Measurements from ENCODE around the gene SMARCA1. TPM values are rescaled to one million over a fixed set of nuclear protein-coding genes. Genes with fewer than 3 reads are reported as not detected.
A peak's percentile ranks its signal among the peaks of the same experiment; 100 is the strongest.

The SMARCA1 gene
- total RNA-seq, 1 donor from 2014 or later = not detected

- Mint-ChIP-seq H3K27ac (no peak overlapping the region), H3K4me3 (peak overlapping the region; percentile 73), H3K9me3 (no peaks in the 10 kb centered on the region), H3K4me1 (ENCODE audit: low read depth) (no peaks in the 10 kb centered on the region), H3K27me3 (ENCODE audit: insufficient read depth) (peaks cover 26% of the 10 kb centered on the region), H3K36me3 (ENCODE audit: low read depth) (no peaks in the 10 kb centered on the region)
- DNase-seq (ENCODE audit: low spot score) = no peak
- intact Hi-C loops (cut with micrococcal nuclease) = no loop called here
Measured at GRCh38 chrX:129524250-129524850, 1.1 kb upstream of the SMARCA1 start.

GRCh38 chrX:129522184-129523078 lies 859 bp downstream of the SMARCA1 start:
- H3K27ac Mint-ChIP-seq = no peak overlapping the region
- H3K27me3 Mint-ChIP-seq (ENCODE audit: insufficient read depth) = peaks cover 26% of the 10 kb centered on the region
- no peaks in the 10 kb centered on the region for H3K9me3 Mint-ChIP-seq
- H3K36me3 Mint-ChIP-seq (ENCODE audit: low read depth) = no peaks in the 10 kb centered on the region
- H3K4me1 Mint-ChIP-seq (ENCODE audit: low read depth) = no peaks in the 10 kb centered on the region
- no peak for DNase-seq (ENCODE audit: low spot score)
- intact Hi-C loops (cut with micrococcal nuclease) = no loop called here
- H3K4me3 Mint-ChIP-seq = peak overlapping the region; percentile 75

- no peak for DNase-seq (ENCODE audit: low spot score)
- Mint-ChIP-seq H3K4me3 (no peak overlapping the region), H3K27ac (no peak overlapping the region), H3K4me1 (ENCODE audit: low read depth) (no peaks in the 10 kb centered on the region), H3K9me3 (no peaks in the 10 kb centered on the region), H3K27me3 (ENCODE audit: insufficient read depth) (peaks cover 22% of the 10 kb centered on the region), H3K36me3 (ENCODE audit: low read depth) (no peaks in the 10 kb centered on the region)
- intact Hi-C loops (cut with micrococcal nuclease) = no loop called here
Measured at GRCh38 chrX:129520151-129520550, 3.1 kb downstream of the SMARCA1 start.

DNA sequence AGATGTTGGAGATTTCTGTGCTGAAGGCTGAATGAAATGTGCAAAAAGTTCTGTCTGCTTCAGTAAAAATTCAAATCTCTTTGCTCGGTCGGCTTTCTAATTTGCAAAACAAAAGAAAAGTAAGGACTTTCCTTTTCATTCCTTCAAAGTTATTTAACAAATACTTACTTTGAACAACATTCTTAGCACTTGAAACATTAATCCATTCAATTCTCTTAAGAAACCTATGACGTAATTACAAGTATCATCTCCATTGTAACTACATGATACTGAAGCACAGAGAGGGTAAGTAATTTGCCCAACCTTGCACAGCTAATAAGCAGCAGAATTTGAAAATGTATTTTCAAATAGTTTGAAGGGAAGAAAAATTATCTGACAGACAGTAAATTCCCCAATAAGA lies 6.9 kb downstream of the SMARCA1 start:
- no peak overlapping the region for H3K4me3 Mint-ChIP-seq
- no peaks in the 10 kb centered on the region for H3K9me3 Mint-ChIP-seq

DNA sequence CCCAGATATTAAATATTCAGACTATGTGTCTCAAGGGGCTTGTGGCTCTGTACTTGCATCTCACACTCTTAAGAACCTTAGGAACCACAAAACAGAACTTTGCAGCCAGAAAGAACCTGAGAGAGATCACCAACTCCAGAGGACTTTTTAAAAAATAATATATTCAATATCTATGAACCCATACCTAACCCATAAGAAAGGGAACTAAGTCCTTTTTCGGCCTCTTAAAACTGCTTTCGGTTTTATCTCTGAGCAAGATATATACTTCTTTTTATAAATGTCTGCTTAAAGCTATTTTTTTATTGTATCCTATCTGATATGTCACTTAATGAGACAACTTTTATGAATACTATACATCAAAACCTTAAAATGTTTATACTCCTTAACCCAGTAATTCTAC lies 10.9 kb downstream of the SMARCA1 start:
- no peak for DNase-seq (ENCODE audit: low spot score)
- no peak overlapping the region for H3K27ac Mint-ChIP-seq
- intact Hi-C loops (cut with micrococcal nuclease) = no loop called here
- no peaks in the 10 kb centered on the region for H3K9me3 Mint-ChIP-seq
- no peaks in the 10 kb centered on the region for H3K36me3 Mint-ChIP-seq (ENCODE audit: low read depth)
- H3K27me3 Mint-ChIP-seq (ENCODE audit: insufficient read depth) = no peaks in the 10 kb centered on the region
- no peaks in the 10 kb centered on the region for H3K4me1 Mint-ChIP-seq (ENCODE audit: low read depth)
- no peak overlapping the region for H3K4me3 Mint-ChIP-seq

More for the DNA sequence above, 6.9 kb downstream of the SMARCA1 start:
- no peaks in the 10 kb centered on the region for H3K36me3 Mint-ChIP-seq (ENCODE audit: low read depth)
- DNase-seq (ENCODE audit: low spot score) = no peak
- H3K27ac Mint-ChIP-seq = no peak overlapping the region
- intact Hi-C loops (cut with micrococcal nuclease) = no loop called here
- peaks cover 3% of the 10 kb centered on the region for H3K27me3 Mint-ChIP-seq (ENCODE audit: insufficient read depth)
- H3K4me1 Mint-ChIP-seq (ENCODE audit: low read depth) = no peaks in the 10 kb centered on the region

DNA sequence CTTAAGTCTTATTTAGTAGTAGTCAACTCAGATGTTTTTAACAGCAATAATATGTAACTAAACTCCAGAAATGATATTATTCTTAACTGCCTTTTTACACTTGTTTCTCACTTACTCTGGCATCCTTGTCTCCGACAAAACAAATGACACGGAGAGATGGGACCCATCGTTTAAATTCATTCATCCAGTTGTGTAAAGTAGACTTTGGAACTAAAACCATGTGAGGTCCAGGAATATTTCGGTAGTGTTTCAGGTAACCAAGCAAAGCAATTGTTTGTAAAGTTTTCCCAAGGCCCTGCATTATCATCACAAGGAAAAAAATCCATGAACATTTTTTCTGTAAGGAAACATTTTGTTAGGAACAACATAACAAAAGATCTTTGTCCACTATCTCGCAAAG lies 11.6 kb downstream of the SMARCA1 start:
- Mint-ChIP-seq H3K27ac (no peak overlapping the region), H3K36me3 (ENCODE audit: low read depth) (no peaks in the 10 kb centered on the region), H3K4me1 (ENCODE audit: low read depth) (no peaks in the 10 kb centered on the region), H3K9me3 (no peaks in the 10 kb centered on the region), H3K27me3 (ENCODE audit: insufficient read depth) (no peaks in the 10 kb centered on the region), H3K4me3 (no peak overlapping the region)
- DNase-seq (ENCODE audit: low spot score) = no peak
- intact Hi-C loops (cut with micrococcal nuclease) = no loop called here

- H3K36me3 Mint-ChIP-seq (ENCODE audit: low read depth) = no peaks in the 10 kb centered on the region
- no peak for DNase-seq (ENCODE audit: low spot score)
- H3K9me3 Mint-ChIP-seq = no peaks in the 10 kb centered on the region
- intact Hi-C loops (cut with micrococcal nuclease) = no loop called here
- no peaks in the 10 kb centered on the region for H3K27me3 Mint-ChIP-seq (ENCODE audit: insufficient read depth)
- H3K4me3 Mint-ChIP-seq = no peak overlapping the region
- H3K4me1 Mint-ChIP-seq (ENCODE audit: low read depth) = no peaks in the 10 kb centered on the region
- no peak overlapping the region for H3K27ac Mint-ChIP-seq
Measured at GRCh38 chrX:129510331-129510730, 13.0 kb downstream of the SMARCA1 start.

DNA sequence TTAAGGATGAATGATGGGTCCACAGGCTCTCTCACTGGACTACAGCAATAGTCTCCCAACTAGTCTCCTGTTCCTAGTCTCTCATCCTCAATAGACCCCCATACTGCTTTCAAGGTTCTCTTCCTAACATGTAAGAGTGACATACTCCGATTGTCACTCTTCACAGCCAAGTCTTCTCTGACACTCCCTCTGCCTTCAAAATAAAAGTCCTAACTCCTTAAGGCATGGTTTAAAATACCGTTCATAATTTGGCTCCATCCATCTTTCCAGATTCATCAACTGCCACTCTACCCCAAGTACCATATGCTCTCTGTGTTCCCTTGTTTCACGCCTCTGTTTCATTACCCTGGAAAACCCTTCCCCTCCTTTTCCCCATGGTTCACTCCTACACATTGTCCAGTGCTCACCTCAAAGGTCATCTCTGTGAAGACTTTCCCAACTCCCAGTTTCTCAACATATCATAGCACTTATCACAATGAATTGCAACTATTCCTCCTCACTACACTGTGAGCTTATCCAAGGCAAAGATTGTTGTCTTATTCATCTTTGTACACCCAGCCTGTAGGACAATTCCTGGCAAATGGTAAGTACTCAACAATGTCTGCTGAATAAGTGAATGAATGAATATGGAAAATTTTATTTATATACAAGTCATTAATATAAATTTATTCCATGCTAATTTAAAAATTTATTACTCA lies 26.0 kb downstream of the SMARCA1 start:
- no peaks in the 10 kb centered on the region for H3K36me3 Mint-ChIP-seq (ENCODE audit: low read depth)
- H3K9me3 Mint-ChIP-seq = no peaks in the 10 kb centered on the region
- no peak overlapping the region for H3K4me3 Mint-ChIP-seq
- no peaks in the 10 kb centered on the region for H3K4me1 Mint-ChIP-seq (ENCODE audit: low read depth)
- H3K27me3 Mint-ChIP-seq (ENCODE audit: insufficient read depth) = no peaks in the 10 kb centered on the region
- no peak overlapping the region for H3K27ac Mint-ChIP-seq
- no peak for DNase-seq (ENCODE audit: low spot score)
- intact Hi-C loops (cut with micrococcal nuclease) = no loop called here

DNA sequence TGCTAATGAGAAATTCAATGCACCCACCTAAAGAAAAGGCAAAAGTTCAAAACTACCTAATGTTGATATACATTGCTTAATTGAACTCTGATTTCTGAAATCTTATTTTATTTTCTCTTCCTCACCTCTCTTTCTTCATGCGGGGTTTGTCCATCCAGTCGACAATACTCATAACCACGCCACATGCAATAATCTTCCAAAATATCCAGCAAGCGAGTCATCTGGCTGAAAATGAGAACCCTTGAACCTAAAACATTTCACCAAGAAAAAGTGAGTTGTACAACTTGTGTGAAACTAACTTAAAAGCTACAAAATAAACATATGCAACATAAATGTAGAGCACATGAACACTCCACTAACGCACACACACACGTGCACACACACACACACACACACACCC lies 26.7 kb downstream of the SMARCA1 start:
- intact Hi-C loops (cut with micrococcal nuclease) = no loop called here
- no peak overlapping the region for H3K27ac Mint-ChIP-seq
- H3K9me3 Mint-ChIP-seq = no peaks in the 10 kb centered on the region
- DNase-seq (ENCODE audit: low spot score) = no peak
- H3K36me3 Mint-ChIP-seq (ENCODE audit: low read depth) = no peaks in the 10 kb centered on the region
- no peaks in the 10 kb centered on the region for H3K27me3 Mint-ChIP-seq (ENCODE audit: insufficient read depth)
- H3K4me3 Mint-ChIP-seq = no peak overlapping the region
- H3K4me1 Mint-ChIP-seq (ENCODE audit: low read depth) = no peaks in the 10 kb centered on the region

DNA sequence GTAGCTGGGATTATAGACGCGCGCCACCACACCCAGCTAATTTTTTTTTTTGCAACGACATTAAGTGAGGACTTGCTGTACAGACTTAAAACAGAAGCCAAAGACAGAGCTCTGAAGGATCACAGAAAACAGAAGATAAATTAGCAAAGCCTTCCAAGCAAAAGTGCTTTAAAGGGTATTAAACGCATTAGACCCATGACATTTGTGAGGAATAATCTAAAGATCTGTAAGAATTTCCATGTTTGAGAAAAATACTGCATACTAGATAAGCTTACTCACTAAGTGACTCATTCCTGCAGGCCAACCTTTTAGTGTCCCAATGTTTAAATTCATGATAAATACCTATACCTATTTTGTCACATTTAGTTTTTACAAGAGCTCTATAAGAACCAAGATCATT lies 27.4 kb downstream of the SMARCA1 start:
- Mint-ChIP-seq H3K27ac (no peak overlapping the region), H3K27me3 (ENCODE audit: insufficient read depth) (no peaks in the 10 kb centered on the region), H3K36me3 (ENCODE audit: low read depth) (no peaks in the 10 kb centered on the region), H3K4me3 (no peak overlapping the region), H3K9me3 (no peaks in the 10 kb centered on the region), H3K4me1 (ENCODE audit: low read depth) (no peaks in the 10 kb centered on the region)
- no peak for DNase-seq (ENCODE audit: low spot score)
- intact Hi-C loops (cut with micrococcal nuclease) = no loop called here

DNA sequence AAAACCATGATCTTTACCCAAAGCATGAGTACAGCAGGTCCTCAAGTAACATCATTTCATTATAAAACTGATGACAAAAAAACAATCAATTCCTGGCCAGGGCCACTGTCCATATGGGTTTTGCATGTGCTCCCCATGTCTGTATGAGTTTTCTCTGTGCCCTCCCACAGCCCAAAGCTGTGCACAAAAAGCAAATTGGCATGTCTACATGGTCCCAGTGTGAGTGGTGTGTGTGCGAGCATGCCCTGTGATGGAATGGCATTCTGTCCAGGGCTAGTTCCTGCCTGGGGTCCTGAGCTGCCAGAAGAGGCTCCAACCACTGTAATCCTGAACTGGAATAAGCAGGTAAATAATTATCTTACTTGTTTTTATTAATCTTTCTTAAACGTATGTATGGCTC lies 28.4 kb downstream of the SMARCA1 start:
- Mint-ChIP-seq H3K4me3 (no peak overlapping the region), H3K36me3 (ENCODE audit: low read depth) (no peaks in the 10 kb centered on the region), H3K27me3 (ENCODE audit: insufficient read depth) (no peaks in the 10 kb centered on the region), H3K9me3 (no peaks in the 10 kb centered on the region), H3K4me1 (ENCODE audit: low read depth) (no peaks in the 10 kb centered on the region), H3K27ac (no peak overlapping the region)
- intact Hi-C loops (cut with micrococcal nuclease) = no loop called here
- DNase-seq (ENCODE audit: low spot score) = no peak

DNA sequence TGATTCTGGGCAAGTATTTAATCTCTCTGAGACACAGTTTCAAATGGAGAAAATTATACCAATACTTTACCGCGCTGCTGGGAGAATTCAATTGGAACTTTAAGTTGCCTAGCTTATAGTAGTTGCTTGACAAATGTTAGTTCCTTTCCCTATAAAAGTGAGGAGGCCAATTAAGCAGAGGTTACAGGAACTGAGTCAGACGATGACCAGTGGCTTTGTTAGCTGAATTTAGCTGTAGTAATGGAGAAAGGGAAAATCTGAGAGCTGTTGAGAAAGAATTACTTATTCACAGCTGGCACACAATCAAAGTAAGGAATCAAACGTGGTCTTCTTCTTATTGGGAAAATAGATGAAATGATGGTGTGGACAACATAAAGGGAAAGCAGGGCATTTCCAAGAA lies 29.6 kb downstream of the SMARCA1 start:
- Mint-ChIP-seq H3K27ac (no peak overlapping the region), H3K4me1 (ENCODE audit: low read depth) (no peaks in the 10 kb centered on the region), H3K9me3 (no peaks in the 10 kb centered on the region), H3K27me3 (ENCODE audit: insufficient read depth) (no peaks in the 10 kb centered on the region), H3K4me3 (no peak overlapping the region), H3K36me3 (ENCODE audit: low read depth) (no peaks in the 10 kb centered on the region)
- intact Hi-C loops (cut with micrococcal nuclease) = no loop called here
- no peak for DNase-seq (ENCODE audit: low spot score)

DNA sequence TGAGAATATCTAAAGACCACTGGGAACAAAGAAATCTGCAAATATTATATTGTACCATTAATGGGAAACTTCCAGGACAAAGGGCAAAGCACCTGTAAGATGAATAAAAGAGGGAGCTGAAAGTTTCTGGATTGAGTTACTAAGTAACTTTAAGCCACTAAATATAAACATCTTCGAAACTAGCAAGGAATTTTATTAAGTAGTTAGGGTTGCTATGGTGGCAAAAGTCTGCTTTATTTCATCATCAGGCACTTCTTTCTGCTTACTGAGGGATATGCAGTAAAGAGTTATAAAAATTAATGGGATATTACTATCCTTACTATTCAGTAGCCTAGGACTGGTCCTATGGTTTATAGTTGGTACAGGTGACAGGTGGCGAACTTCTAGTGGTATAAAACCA lies 33.0 kb downstream of the SMARCA1 start:
- Mint-ChIP-seq H3K4me1 (ENCODE audit: low read depth) (no peaks in the 10 kb centered on the region), H3K36me3 (ENCODE audit: low read depth) (no peaks in the 10 kb centered on the region)
- intact Hi-C loops (cut with micrococcal nuclease) = no loop called here

More for the DNA sequence above, 33.0 kb downstream of the SMARCA1 start:
- no peak for DNase-seq (ENCODE audit: low spot score)
- Mint-ChIP-seq H3K4me3 (no peak overlapping the region), H3K27me3 (ENCODE audit: insufficient read depth) (no peaks in the 10 kb centered on the region), H3K27ac (no peak overlapping the region), H3K9me3 (no peaks in the 10 kb centered on the region)

Data from activated T-helper 1 cell treated with anti-CD3 and anti-CD28 coated beads, Interleukin-12 subunit alpha, Interleukin-12 subunit beta, Interleukin-2, Interleukin-4 antibody, amounts not matched to agents 30 ng/mL and 10 ng/mL and 1 ng/mL, durations not matched to agents 14 hours and 24 hours and 36 hours (primary cell).